Adrenal gland (tissue), 5 donors: ENCODE data around the gene GTF3C6.
"Not testable (repeated sequence)": the region's sequence is repeated elsewhere in the genome, so short reads cannot be mapped to it uniquely, and the experiment has no call there.

Experiments
- POLR2A ChIP-seq, 2 donors: fragments of 450-650 bp; IDR thresholded peaks; one replicate each; pipeline ENCODE4 v1.6.1; 2017; ENCODE audit warnings: antibody characterized with exemption in 2 of 2, mild to moderate bottlenecking in 2 of 2, moderate library complexity in 1 of 2
- TF ChIP-seq, protein P1 (sequence below), 6 experiments: fragments of 450-650 bp in 4 of 6; fragments of 200-600 bp in 2 of 6; sonication (generic) in 1 of 6; IDR thresholded peaks; 1 replicate in 5 of 6; 2 replicates in 1 of 6; pipeline versions ENCODE4 v1.5.1 to v1.8.0; 2016 to 2021; ENCODE audit warnings: antibody characterized with exemption in 6 of 6, mild to moderate bottlenecking in 2 of 6, moderate library complexity in 1 of 6
- donor health status: DM: no; HTN: no; CAD: no.

DNA sequence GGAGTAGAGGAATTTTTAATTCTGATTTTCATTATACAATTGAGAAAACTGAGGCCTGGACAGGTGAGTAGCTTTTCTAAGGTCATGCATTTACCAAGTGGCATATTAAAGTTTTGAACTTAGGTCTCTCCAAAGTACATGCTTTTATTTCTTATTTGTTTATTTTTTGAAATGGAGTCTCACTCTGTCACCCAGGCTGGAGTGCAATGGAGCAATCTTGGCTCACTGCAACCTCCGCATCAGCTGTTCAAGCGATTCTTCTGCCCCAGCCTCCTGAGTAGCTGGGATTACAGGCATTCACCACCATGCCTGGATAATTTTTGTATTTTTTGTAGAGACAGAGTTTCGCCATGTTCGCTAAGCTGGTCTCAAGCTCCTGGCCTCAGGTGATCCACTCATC, 54.0 kb downstream of the GTF3C6 start:
- TF ChIP-seq POLR2A (IDR thresholded peaks at IDR 0.05): not testable (repeated sequence)
- TF ChIP-seq, protein P1, sequence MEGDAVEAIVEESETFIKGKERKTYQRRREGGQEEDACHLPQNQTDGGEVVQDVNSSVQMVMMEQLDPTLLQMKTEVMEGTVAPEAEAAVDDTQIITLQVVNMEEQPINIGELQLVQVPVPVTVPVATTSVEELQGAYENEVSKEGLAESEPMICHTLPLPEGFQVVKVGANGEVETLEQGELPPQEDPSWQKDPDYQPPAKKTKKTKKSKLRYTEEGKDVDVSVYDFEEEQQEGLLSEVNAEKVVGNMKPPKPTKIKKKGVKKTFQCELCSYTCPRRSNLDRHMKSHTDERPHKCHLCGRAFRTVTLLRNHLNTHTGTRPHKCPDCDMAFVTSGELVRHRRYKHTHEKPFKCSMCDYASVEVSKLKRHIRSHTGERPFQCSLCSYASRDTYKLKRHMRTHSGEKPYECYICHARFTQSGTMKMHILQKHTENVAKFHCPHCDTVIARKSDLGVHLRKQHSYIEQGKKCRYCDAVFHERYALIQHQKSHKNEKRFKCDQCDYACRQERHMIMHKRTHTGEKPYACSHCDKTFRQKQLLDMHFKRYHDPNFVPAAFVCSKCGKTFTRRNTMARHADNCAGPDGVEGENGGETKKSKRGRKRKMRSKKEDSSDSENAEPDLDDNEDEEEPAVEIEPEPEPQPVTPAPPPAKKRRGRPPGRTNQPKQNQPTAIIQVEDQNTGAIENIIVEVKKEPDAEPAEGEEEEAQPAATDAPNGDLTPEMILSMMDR (IDR thresholded peaks at IDR 0.05): not testable (repeated sequence)
